ENCODE measurements around the gene NLGN1. TPM values are rescaled to one million over a fixed set of nuclear protein-coding genes. Genes with fewer than 3 reads are reported as not detected.

NLGN1 gene
- total RNA-seq, 1 experiment from 2014 or later = 0.85 TPM

DNA sequence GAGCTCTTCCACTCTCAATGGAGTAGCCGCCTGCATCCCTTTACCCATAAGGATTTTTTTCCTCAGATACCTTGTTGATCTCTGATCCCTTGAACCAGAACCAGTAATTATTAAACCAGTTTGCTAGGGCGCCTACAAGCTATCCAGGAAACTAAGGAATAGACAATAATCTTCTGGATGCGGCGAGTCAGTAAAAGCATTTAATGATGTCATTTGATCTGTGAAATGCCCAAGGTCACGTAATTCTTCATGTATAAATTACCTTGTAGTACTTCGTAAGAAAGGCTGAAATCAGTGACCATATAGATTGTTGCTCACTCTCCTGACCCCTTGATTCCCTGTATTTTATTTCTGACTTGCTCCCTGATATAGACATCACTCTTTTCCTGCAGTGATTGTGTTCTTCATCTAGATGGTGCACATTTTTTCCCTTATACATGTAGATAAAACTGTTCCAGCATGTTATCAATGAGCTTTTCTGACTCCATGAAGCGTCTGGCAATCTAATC, 913.0 kb downstream of the NLGN1 start:
- Histone ChIP-seq H3K36me3 (ENCODE audit: control insufficient read depth, insufficient read depth, low read length) (no peaks in the 10 kb centered on the region), H3K27me3 (ENCODE audit: control insufficient read depth, insufficient read depth, low read length) (no peaks in the 10 kb centered on the region), H3K4me3 (ENCODE audit: low read depth in 2 of 2, low read length in 2 of 2) (no peak overlapping the region), H3K9me3 (ENCODE audit: control insufficient read depth, insufficient read depth, low read depth, low read length) (no peaks in the 10 kb centered on the region), H3K4me1 (ENCODE audit: control insufficient read depth, insufficient read depth, low read length) (no peaks in the 10 kb centered on the region), H3K27ac (ENCODE audit: low read length) (no peak overlapping the region)
- CTCF ChIA-PET = no interaction called here
- POLR2A ChIA-PET = no interaction called here
- no peak for ATAC-seq
- intact Hi-C loops (cut with micrococcal nuclease; ENCODE audit: unreplicated experiment) = no loop called here
- BruUV-seq (replicated peaks) = no TSS peak
- in situ Hi-C loops (cut with HindIII; ENCODE audit: low pct_unique_long_range_greater_than_20kb, low sequenced_read_pairs) = no loop called here
- no peak for DNase-seq (ENCODE audit: low read depth, low spot score)
- TF ChIP-seq, protein P1, sequence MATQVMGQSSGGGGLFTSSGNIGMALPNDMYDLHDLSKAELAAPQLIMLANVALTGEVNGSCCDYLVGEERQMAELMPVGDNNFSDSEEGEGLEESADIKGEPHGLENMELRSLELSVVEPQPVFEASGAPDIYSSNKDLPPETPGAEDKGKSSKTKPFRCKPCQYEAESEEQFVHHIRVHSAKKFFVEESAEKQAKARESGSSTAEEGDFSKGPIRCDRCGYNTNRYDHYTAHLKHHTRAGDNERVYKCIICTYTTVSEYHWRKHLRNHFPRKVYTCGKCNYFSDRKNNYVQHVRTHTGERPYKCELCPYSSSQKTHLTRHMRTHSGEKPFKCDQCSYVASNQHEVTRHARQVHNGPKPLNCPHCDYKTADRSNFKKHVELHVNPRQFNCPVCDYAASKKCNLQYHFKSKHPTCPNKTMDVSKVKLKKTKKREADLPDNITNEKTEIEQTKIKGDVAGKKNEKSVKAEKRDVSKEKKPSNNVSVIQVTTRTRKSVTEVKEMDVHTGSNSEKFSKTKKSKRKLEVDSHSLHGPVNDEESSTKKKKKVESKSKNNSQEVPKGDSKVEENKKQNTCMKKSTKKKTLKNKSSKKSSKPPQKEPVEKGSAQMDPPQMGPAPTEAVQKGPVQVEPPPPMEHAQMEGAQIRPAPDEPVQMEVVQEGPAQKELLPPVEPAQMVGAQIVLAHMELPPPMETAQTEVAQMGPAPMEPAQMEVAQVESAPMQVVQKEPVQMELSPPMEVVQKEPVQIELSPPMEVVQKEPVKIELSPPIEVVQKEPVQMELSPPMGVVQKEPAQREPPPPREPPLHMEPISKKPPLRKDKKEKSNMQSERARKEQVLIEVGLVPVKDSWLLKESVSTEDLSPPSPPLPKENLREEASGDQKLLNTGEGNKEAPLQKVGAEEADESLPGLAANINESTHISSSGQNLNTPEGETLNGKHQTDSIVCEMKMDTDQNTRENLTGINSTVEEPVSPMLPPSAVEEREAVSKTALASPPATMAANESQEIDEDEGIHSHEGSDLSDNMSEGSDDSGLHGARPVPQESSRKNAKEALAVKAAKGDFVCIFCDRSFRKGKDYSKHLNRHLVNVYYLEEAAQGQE (IDR thresholded peaks at IDR 0.05; ENCODE audit: insufficient read depth in 1 of 2, low read depth in 2 of 2, low read length in 1 of 2) = no peak
- no peak for TF ChIP-seq TCF7L2 (IDR thresholded peaks at IDR 0.05; ENCODE audit: low read depth, low read length)
- TF ChIP-seq, protein P2, sequence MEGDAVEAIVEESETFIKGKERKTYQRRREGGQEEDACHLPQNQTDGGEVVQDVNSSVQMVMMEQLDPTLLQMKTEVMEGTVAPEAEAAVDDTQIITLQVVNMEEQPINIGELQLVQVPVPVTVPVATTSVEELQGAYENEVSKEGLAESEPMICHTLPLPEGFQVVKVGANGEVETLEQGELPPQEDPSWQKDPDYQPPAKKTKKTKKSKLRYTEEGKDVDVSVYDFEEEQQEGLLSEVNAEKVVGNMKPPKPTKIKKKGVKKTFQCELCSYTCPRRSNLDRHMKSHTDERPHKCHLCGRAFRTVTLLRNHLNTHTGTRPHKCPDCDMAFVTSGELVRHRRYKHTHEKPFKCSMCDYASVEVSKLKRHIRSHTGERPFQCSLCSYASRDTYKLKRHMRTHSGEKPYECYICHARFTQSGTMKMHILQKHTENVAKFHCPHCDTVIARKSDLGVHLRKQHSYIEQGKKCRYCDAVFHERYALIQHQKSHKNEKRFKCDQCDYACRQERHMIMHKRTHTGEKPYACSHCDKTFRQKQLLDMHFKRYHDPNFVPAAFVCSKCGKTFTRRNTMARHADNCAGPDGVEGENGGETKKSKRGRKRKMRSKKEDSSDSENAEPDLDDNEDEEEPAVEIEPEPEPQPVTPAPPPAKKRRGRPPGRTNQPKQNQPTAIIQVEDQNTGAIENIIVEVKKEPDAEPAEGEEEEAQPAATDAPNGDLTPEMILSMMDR (IDR thresholded peaks at IDR 0.05) = no peak
- no peak for TF ChIP-seq POLR2AphosphoS5 (IDR thresholded peaks at IDR 0.05; ENCODE audit: low read depth, low read length)
- TF ChIP-seq SIN3A (IDR thresholded peaks at IDR 0.05; ENCODE audit: borderline replicate concordance, insufficient read depth, low read depth, low read length) = no peak

DNA sequence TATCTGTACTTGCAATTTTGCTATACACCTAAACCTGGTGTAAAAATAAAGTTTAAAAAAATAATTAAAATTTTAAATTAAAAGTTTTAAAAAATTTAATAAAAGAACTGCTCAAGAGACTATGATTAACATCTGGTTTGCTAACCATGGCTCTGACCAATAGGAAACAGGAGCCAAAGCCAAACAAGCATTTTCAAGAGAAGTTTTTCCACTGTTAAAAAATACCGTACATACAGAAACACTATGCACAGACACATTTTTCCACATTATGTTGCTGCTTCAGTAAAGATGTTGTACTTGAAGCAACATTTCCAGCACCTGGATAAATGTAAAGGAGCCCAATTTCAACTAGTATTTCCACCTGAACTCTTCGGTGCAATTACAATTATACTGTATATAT, 917.7 kb downstream of the NLGN1 start:
- intact Hi-C loops (cut with micrococcal nuclease; ENCODE audit: unreplicated experiment) = no loop called here
- no peaks in the 10 kb centered on the region for H3K36me3 ChIP-seq (ENCODE audit: control insufficient read depth, insufficient read depth, low read length)
- no peak overlapping the region for H3K4me3 ChIP-seq (ENCODE audit: low read depth in 2 of 2, low read length in 2 of 2)
- no peaks in the 10 kb centered on the region for H3K27me3 ChIP-seq (ENCODE audit: control insufficient read depth, insufficient read depth, low read length)
- no peaks in the 10 kb centered on the region for H3K4me1 ChIP-seq (ENCODE audit: control insufficient read depth, insufficient read depth, low read length)
- no peak for DNase-seq (ENCODE audit: low read depth, low spot score)
- POLR2A ChIA-PET = interaction anchor here (0.6 kb wide), 1 partner anchor 1868 kb away, joined by 3 read pairs; no protein-coding TSS in a partner anchor
- in situ Hi-C loops (cut with HindIII; ENCODE audit: low pct_unique_long_range_greater_than_20kb, low sequenced_read_pairs) = no loop called here
- no peak overlapping the region for H3K27ac ChIP-seq (ENCODE audit: low read length)
- no TSS peak for BruUV-seq (replicated peaks)
- no peaks in the 10 kb centered on the region for H3K9me3 ChIP-seq (ENCODE audit: control insufficient read depth, insufficient read depth, low read depth, low read length)
- ATAC-seq = no peak
- CTCF ChIA-PET = no interaction called here
- TF ChIP-seq, protein P2 (IDR thresholded peaks at IDR 0.05) = no peak
- TF ChIP-seq, protein P1 (IDR thresholded peaks at IDR 0.05; ENCODE audit: insufficient read depth in 1 of 2, low read depth in 2 of 2, low read length in 1 of 2) = no peak
- TF ChIP-seq TCF7L2 (IDR thresholded peaks at IDR 0.05; ENCODE audit: low read depth, low read length) = no peak
- TF ChIP-seq SIN3A (IDR thresholded peaks at IDR 0.05; ENCODE audit: borderline replicate concordance, insufficient read depth, low read depth, low read length) = no peak
- TF ChIP-seq POLR2AphosphoS5 (IDR thresholded peaks at IDR 0.05; ENCODE audit: low read depth, low read length) = no peak

Data from Panc1 (cell line).